ENCODE measurements around the gene FBXO2. TPM values are rescaled to one million over a fixed set of nuclear protein-coding genes. Genes with fewer than 3 reads are reported as not detected.

FBXO2 gene
- polyA plus RNA-seq, 1 experiment, result 2.2 TPM

- peaks cover 19% of the 10 kb centered on the region for H3K36me3 ChIP-seq (ENCODE audit: control insufficient read depth, insufficient read depth, low read length)
- CTCF ChIA-PET, result interaction anchor here (1.4 kb wide), 1 partner anchor 11 kb away, joined by 5 read pairs; the partner anchor contains the start of gene FBXO6
- POLR2A ChIA-PET, result no interaction called here
These were observed 21.1 kb upstream of the FBXO2 start for GRCh38 chr1:11675325-11675724.

DNA sequence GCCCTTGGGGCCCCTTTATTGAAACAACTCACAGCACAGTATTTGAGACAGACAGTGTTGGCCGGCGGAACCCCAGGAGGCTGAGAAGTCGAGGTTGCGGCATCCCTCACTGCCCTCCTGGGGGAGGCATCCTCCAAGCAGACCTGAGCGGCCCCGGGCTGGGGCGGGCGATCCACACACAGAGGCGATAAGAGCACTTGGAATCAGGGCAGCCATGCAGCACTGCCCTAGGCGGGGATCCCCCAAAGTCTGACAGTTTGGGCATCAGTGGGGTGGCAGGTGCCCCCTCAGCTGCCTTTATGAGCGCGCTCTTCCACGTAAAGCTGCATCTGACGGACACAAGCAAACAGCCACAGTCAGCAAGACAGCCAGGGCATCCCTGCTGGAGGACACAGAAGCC lies 20.3 kb upstream of the FBXO2 start:
- ChIA-PET POLR2A (no interaction called here), CTCF (interaction anchor here (1.4 to 2.2 kb wide), 2 partner anchors 10 to 45 kb away, joined by 5 to 8 read pairs; partner anchors contain the start of gene FBXO6)
- no peak overlapping the region for H3K4me3 ChIP-seq (ENCODE audit: low read depth, low read length)
- no peaks in the 10 kb centered on the region for H3K27me3 ChIP-seq (ENCODE audit: control insufficient read depth, insufficient read depth, low read length)
- TF ChIP-seq, protein P1, sequence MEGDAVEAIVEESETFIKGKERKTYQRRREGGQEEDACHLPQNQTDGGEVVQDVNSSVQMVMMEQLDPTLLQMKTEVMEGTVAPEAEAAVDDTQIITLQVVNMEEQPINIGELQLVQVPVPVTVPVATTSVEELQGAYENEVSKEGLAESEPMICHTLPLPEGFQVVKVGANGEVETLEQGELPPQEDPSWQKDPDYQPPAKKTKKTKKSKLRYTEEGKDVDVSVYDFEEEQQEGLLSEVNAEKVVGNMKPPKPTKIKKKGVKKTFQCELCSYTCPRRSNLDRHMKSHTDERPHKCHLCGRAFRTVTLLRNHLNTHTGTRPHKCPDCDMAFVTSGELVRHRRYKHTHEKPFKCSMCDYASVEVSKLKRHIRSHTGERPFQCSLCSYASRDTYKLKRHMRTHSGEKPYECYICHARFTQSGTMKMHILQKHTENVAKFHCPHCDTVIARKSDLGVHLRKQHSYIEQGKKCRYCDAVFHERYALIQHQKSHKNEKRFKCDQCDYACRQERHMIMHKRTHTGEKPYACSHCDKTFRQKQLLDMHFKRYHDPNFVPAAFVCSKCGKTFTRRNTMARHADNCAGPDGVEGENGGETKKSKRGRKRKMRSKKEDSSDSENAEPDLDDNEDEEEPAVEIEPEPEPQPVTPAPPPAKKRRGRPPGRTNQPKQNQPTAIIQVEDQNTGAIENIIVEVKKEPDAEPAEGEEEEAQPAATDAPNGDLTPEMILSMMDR (IDR thresholded peaks at IDR 0.05; ENCODE audit: insufficient read depth, low read depth, low read length), result no peak
- no peak for DNase-seq (ENCODE audit: low read depth)
- peaks cover 19% of the 10 kb centered on the region for H3K36me3 ChIP-seq (ENCODE audit: control insufficient read depth, insufficient read depth, low read length)

More at GRCh38 chr1:11675325-11675724, 21.1 kb upstream of the FBXO2 start:
- DNase-seq (ENCODE audit: low read depth), result no peak
- TF ChIP-seq, protein P1 (IDR thresholded peaks at IDR 0.05; ENCODE audit: insufficient read depth, low read depth, low read length), result no peak
- Histone ChIP-seq H3K27me3 (ENCODE audit: control insufficient read depth, insufficient read depth, low read length) (no peaks in the 10 kb centered on the region), H3K4me3 (ENCODE audit: low read depth, low read length) (no peak overlapping the region)

GRCh38 chr1:11673089-11673769 lies 19.0 kb upstream of the FBXO2 start:
- CTCF ChIA-PET, result interaction anchor here (2.2 to 2.5 kb wide), 3 partner anchors 9 to 46 kb away, joined by 5 to 11 read pairs (median 8); partner anchors contain the start of gene FBXO6
- TF ChIP-seq, protein P1 (IDR thresholded peaks at IDR 0.05; ENCODE audit: insufficient read depth, low read depth, low read length), result no peak
- Histone ChIP-seq H3K4me3 (ENCODE audit: low read depth, low read length) (no peak overlapping the region), H3K27me3 (ENCODE audit: control insufficient read depth, insufficient read depth, low read length) (no peaks in the 10 kb centered on the region), H3K36me3 (ENCODE audit: control insufficient read depth, insufficient read depth, low read length) (peaks cover 22% of the 10 kb centered on the region)
- POLR2A ChIA-PET, result no interaction called here
- no peak for DNase-seq (ENCODE audit: low read depth)

DNA sequence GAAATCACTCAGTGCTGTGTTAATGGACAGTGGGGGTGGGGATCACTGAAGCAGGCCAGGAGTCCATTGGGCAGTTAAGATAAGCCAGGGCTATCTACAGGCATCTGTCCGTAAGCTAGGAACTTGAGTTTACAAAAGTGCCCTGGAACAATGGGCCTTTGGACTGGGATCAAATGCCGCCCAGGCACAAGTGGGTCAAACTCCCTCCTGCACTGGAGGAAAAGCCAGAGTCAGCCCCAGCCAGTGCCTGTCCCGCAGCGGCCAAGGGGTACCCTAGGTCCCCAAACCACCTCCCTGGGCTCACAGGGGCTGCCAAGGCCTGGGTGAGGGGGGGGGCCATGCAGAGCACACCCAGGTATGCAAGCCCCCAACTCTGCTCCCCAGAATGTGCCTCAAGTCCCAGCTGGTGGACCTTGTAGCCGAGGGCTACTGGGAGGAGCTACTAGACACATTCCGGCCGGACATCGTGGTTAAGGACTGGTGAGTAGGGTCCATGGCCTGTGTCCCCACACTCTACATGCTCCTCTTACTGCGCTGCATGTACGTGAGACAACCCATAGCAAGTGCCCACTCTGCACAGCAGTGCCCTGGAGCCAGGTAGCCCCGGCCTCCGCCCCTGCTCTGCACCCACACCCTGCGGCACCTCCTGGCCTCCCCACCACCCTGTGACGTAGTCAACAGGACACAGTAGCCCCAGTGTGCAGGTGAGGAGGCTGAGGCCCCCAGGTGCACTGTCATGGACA lies 17.5 kb upstream of the FBXO2 start:
- H3K27me3 ChIP-seq (ENCODE audit: control insufficient read depth, insufficient read depth, low read length), result no peaks in the 10 kb centered on the region
- no peak for DNase-seq (ENCODE audit: low read depth)
- H3K36me3 ChIP-seq (ENCODE audit: control insufficient read depth, insufficient read depth, low read length), result peaks cover 20% of the 10 kb centered on the region
- H3K4me3 ChIP-seq (ENCODE audit: low read depth, low read length), result no peak overlapping the region
- POLR2A ChIA-PET, result no interaction called here
- CTCF ChIA-PET, result interaction anchor here (1.0 to 2.5 kb wide), 3 partner anchors 8 to 40 kb away, joined by 5 to 11 read pairs (median 5); partner anchors contain the start of gene FBXO6
- TF ChIP-seq, protein P1 (IDR thresholded peaks at IDR 0.05; ENCODE audit: insufficient read depth, low read depth, low read length), result no peak

DNA sequence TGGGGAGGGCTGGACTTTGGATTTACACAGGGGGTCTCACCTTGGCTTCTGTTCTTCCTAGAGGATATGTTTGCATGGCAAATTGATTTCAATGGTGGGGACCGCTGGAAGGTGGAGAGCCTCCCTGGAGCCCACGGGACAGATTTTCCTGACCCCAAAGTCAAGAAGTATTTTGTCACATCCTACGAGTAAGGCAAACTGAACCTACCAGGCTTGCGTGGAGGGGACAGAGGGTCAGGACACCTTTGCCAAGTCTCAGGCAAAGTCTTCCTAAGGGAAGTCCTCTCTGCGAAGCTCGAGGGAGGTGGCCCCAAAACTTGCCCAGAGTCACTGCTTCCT lies 16.9 kb upstream of the FBXO2 start:
- Histone ChIP-seq H3K4me3 (ENCODE audit: low read depth, low read length) (no peak overlapping the region), H3K27me3 (ENCODE audit: control insufficient read depth, insufficient read depth, low read length) (no peaks in the 10 kb centered on the region), H3K36me3 (ENCODE audit: control insufficient read depth, insufficient read depth, low read length) (peaks cover 17% of the 10 kb centered on the region)
- CTCF ChIA-PET, result no interaction called here
- no peak for DNase-seq (ENCODE audit: low read depth)
- POLR2A ChIA-PET, result no interaction called here
- TF ChIP-seq, protein P1 (IDR thresholded peaks at IDR 0.05; ENCODE audit: insufficient read depth, low read depth, low read length), result no peak

Data from BJ (cell line).